Measurements from ENCODE around the gene KREMEN2.

DNA sequence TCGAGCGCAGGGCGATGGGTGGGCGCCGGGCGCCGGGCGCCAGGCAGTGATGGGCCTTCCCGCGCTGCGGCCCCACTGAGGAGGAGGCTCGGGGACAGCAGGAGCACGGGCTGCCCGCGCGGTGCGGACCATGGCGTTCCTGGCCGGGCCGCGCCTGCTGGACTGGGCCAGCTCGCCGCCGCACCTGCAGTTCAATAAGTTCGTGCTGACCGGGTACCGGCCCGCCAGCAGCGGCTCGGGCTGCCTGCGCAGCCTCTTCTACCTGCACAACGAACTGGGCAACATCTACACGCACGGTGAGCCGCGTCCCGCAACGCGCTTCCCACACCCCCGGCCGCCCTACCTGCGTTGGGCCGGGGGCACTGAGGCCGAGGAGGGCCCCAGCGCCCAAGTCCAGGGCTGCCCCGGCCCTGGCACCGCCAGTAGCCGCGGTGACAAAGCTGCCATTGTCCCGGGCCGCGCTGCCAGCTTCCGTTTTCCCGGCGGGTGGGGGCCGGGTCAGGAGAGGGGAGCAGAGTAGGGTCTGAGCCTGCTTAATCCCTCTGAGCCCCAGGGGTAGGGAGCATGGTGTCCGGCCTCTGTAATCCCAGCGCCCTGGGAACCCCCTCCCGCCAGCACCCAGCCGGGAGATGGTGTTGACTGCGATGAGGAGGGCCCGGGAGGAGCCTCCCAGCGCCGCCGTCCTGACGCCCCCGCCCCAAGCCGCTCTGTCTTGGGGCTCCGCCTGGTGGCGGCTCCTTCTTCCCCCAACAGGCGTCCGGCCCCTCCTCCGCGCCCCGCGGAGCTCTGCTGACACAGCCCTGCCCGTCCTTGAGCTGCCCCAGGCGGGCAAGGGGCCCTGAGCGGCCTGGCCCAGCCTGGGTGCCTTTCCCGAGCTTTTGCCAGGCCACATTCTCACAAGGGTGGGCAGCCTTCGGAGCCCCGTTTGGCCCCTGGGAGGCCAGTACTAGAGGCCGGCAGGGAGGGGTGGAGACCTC lies 5.8 kb downstream of the KREMEN2 start:
- TF ChIP-seq, protein P1, sequence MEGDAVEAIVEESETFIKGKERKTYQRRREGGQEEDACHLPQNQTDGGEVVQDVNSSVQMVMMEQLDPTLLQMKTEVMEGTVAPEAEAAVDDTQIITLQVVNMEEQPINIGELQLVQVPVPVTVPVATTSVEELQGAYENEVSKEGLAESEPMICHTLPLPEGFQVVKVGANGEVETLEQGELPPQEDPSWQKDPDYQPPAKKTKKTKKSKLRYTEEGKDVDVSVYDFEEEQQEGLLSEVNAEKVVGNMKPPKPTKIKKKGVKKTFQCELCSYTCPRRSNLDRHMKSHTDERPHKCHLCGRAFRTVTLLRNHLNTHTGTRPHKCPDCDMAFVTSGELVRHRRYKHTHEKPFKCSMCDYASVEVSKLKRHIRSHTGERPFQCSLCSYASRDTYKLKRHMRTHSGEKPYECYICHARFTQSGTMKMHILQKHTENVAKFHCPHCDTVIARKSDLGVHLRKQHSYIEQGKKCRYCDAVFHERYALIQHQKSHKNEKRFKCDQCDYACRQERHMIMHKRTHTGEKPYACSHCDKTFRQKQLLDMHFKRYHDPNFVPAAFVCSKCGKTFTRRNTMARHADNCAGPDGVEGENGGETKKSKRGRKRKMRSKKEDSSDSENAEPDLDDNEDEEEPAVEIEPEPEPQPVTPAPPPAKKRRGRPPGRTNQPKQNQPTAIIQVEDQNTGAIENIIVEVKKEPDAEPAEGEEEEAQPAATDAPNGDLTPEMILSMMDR (IDR thresholded peaks at IDR 0.05): no peak
- no peak for TF ChIP-seq POLR2A (IDR thresholded peaks at IDR 0.05)
